GM18508 (cell line): ENCODE measurements around the gene CD7.

Experiments used
- ATAC-seq: cut with Tn5 transposase; IDR thresholded peaks from one replicate; pipeline ENCODE4 v1.9.1; 2021; ENCODE audit warnings: moderate number of reproducible peaks; ENCODE audit not compliant: insufficient read depth, unreplicated experiment

The CD7 gene

DNA sequence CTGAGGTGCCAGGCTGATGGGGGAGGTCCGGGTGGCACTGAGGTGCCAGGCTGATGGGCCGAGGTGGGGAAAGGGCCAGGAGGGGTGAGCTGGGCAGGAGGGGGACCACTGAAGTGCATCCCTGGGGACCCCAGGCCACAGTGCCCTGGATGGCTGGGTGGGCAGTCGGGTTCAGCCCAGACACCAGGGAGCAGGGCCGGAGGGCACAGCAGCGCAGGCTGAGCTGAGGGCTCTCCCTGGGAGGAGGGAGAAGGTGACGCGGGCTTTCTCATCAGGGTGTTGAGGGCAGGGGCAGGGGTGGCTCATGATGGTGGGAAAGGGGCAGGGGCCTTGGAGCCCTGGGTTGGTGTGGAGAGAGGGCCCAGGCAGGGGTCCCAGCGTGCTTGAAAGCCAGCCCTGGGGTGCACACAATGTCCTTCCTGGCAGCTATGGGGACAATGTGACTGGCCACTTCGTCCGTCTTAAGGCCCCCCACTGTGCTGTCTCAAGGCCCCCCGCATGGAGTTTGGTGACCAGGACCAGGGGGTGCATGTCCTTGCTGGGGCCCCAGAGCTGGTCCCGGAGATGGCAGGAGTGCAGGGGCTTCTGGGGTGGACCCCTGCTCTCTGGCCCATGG is 16.0 kb downstream of the CD7 start:
- no peak for ATAC-seq

DNA sequence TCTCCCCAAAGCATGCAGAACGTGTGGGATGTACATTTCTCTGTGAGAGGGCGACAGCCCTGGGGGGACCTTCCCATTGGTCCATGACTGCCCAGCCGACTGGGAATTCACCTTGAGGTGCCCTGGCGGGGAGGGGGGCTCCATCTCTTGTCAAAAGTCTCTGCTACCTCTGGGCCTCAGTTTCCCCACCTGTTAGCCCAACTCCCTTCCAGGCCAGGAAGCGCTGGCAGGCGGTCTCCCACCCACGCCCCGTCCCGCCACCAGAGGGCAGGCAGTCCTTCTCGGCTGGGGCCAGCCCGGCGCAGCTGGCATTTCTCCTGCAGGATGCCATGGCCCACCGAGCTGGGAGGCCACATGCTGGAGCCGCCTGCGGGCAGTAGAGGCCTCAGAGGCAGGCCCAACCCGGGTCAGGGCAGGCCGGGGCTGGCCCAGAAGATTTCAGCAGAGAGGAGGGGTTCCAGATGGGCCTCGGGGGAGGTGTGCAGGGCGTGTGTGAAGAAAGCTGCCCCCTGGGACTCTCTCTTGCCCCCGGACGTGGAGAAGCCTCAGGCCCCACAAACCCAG is 16.6 kb downstream of the CD7 start:
- ATAC-seq, result no peak

DNA sequence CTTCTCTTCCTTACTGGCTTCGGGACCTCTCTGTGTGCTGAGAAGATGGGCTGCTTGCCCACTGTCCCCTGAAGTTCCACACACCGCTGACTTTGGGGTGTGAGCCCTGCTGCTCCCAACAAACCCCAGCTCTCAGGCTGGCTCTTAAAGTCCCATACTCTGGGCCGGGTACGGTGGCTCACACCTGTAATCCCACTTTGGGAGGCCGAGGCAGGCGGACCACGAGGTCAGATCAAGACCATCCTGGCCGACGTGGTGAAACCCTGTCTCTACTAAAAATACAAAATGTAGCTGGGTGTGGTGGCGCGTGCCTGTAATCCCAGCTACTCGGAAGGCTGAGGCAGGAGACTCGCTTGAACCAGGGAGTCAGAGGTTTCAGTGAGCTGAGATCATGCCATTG is 17.2 kb downstream of the CD7 start:
- ATAC-seq, result no peak

DNA sequence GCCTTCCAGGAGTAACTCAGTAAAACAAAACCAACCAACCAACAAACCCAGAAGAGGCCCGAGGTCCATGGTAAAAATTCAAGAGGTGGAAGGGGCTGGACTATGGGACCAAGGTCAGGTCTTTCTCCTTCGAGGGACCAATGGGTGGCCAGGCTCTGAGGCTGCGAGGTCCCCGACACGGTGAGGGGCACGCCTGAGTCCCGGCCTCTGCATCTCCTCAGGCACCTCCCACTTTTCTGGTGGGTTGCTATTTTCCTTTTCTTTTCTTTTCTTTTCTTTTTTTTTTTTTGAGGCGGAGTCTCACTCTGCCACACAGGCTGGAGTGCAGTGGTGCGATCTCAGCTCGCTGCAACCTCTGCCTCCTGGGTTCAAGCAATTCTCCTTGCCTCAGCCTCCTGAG is 18.0 kb downstream of the CD7 start:
- no peak for ATAC-seq

DNA sequence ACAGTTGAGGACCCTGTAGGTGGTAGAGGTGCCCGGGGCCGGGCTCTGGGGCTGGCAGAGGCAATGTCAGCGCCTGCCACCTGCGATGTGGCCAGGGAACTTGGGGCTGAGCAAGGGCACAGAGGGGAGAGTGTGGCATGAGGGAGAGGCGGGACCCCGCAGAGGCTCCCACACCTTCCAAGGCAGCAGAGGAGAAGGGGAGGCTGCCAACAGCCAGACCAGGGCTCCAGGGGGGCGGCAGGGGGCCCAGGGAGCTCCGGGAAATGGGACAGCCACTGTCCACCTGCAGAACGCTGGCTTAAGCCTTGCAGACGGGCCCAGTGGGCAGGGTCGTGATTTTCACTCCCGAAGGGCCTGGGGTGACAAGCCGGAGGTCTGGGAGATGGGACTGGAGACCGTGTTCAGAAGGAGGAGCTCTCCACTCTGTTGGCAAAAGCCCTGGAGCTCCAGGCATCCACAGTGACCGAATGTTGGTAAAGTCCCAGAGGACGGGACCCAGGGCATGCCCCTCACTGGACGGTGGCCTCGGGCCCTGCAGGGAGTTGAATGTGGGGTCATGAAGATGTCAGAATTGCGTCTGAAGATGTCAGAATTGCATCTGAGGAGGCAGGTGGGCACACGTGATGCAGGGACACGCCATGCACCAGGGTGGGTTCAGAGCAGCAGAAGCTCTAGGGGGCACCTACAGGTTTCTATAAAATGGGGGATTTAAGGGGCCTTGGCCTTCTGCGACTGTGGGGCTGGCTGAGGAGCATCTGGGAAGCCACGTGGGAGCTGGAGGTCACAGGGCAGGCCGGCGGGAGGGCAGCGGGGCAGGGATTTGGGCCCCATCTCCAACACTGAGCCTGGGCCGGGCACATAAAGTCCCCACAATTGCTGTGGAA is 18.6 kb downstream of the CD7 start:
- ATAC-seq, result no peak

DNA sequence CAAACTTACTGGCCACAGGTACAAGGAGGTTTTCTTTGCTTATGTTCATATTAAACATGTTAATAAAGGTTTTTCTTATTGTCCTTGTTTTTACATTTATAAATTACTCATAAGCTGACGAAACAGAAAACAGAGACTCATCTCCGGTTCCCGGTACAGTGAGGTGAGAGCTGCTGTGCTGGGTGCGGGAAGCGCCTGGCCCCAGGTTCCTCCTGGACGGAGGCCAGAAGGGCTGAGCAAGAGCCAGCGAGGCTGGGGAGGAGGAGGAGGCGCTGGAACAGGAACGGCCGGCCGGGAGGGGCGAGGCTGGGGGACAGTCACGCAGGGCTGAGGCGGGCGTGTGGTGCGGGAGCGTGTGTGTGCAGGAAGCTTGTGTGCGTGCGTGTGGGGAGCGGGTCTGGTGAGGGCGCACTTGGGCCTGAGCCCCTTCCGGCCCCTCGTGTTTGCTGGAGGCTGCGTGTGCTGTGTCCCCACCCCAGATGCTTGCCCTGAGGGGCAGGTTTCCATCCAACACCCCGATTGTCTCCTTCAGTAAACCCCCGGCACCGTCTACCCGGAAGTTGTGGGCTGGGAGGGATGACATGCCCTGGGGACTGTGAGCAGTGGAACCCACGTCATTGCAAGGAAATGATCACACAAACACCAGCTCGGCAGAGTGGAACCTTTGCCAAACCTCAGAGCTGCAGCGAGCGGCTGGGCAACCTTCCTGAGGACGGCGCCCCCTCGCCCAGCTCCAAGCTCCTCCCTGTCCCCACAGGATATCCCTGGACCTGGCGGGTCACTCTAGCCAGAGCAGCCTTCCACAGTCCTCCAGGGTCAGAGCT is 19.5 kb downstream of the CD7 start:
- no peak for ATAC-seq

DNA sequence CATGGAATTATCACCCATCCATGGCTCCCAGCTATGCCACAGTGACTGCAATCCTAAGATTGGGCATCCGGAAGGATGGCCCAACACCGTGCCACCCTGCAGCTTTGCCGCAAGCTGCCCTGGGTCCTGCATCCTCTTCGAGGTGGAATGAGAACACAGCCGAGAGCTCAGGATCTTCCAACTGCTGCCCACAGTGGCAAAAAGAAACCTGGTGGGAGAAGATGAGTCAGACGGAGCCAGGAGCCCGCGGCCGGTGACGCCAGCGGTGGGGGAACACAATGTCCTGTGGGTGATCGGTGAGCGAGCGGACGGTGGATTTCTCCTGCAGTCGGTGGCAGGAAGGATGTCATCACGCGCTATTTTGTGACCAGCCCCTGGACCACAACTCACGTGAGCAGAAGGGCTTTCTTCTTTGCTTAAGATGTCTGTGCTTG is 20.1 kb downstream of the CD7 start:
- no peak for ATAC-seq

DNA sequence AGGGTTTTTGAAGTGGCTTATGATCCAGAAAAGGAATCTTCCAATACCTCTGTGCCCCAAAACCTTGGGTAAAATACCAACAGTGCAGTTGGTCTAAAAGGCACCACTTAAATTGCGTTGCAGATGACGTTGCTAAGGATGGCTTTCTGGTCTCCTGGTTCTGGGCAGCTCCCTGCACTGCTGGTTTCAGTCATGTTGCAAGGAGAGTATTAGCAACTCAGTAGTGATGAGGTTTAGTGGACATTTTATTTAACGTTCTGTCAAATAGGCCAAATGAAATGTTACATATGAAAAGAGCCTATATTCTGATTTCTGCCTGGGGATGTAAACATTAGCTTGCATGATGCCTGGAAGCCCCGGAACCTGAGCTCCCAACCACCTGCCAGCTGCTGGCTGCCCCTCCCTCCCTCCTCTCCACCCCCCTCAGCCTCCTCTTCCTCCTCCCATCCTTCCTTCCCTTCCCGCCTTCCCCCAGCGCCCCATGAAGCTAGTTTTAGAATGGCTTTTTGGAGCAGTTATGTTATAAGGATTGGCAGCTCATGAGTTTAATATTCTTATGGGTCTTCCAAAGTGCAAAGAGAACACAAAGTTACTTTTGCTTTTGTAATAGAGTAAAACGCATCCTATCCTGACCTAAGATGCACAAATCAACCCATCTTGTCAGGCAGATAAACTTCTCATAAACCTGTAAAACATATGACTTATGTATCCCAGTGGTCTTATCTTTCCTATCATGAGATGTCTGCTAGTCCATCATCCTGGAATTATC is 20.7 kb downstream of the CD7 start:
- no peak for ATAC-seq

DNA sequence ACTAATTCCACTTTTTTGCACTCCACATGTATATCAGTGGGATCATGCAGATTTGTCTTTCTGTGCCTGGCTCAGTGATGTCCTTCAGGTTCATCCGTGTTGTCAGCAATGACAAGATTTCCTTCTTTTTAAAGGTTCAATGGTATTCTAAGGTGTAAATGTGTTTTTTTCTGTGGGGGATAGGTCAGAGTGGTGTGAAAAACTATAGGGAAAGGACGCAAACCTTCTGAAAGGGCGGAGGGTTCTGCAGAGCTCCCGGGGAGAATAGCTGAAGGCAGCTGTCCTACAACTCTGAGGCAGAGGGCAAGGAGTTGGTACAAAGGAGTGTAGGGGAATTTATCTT is 22.0 kb downstream of the CD7 start:
- no peak for ATAC-seq

DNA sequence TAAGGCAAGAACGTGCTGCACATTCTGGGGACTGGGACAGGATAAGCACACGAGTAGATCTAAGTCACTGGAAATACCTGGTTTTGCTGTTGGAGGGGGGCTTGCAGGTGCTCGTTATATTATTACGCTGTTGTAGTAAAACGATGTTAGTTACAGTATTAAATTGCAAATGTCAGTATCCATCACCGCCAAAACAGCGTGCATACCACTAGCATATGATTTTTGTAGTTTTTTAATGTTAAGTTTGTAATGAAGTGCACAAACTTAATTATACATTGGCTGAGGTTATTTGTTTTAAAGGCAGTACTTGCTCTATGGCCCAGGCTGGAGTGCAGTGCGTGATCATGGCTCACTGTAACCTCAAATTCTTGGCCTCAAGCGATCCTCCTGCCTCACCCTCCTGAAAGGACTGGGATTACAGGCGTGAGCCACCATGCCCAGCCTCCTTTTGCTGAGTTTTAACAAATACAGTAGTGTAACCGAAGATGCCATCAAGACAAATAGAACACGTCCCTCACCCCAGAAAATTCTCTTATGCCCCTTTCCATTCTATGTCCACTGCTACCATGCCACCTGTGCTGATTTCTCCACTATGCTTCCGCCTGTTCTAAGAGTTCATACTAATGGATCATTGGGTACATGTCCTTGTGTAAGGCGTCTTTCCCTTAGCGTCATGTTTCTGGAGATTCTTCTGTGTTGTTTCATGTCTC is 23.2 kb downstream of the CD7 start:
- ATAC-seq, result no peak

DNA sequence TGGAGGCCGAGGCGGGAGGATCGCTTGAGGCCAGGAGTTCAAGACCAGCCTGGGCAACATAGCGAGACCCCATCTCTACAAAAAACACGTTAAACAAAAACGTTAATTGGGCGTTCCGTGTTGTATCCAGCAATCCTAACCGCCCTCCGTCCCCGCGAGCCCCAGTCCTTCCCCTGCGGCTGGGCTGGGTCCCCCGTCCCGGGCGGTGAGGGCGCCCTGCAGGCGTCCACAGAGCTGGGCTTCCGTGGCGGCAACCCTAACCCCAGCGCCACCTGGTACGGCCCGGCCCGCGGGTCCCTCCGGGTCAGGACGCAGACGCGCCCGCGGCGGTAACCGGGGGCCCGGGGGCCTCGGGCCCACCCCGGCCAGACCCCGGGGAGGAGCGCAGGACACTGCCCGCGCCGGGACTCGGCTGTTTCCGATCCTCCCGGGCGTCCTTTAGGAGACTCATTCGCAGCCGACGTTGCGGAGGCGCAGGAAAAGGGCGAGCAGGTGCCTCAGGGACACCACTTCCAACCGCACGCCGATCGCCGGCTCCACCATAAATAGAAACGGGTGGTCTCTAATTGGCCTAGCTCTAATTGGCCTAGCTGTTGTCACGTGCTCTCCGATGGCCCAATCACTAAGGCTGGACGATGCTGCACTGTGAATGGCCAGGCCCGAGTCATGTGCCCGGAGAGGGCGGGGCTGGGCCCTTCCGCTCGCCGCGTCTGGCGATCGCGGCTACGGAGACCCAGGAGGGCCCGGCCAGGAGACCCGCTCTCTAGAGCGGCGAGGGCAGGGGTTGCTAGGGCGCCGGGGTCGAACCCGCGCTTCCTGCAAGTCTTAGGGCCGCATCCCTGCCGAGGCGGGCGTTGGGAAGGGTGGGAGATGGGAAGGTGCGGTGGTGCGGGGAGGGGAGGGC is 24.9 kb downstream of the CD7 start:
- ATAC-seq, result peak; percentile 69

DNA sequence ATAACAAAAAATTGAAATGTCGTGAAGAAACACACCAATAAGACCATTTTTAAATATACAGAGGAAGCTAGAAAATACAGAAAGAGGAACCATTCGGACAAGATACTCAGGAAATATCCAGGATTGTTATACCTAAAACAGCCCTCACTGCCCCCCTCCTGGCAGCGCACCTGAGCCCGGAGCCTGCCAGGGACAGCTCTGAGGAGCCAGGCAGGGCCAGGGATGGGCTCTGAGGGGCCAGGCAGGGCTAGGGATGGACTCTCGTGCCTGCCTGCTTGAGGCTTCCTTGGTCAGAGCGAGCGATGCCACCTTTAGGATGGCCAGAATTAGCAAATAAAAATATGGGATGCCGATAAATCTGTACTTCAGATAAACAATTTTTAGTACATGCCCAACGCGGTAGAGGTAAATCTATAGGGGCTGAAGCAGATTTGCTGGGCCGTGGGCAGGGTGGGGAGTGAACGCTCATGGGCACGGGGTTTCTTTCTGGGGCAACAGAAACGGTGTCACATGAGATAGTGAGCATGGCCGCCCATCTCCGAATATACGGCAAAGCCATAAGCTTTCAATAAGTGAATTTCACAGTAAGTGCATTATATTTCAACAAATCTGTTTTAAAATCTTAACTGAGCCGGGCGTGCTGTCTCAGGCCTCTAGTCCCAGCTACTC is 25.7 kb downstream of the CD7 start:
- ATAC-seq, result no peak

DNA sequence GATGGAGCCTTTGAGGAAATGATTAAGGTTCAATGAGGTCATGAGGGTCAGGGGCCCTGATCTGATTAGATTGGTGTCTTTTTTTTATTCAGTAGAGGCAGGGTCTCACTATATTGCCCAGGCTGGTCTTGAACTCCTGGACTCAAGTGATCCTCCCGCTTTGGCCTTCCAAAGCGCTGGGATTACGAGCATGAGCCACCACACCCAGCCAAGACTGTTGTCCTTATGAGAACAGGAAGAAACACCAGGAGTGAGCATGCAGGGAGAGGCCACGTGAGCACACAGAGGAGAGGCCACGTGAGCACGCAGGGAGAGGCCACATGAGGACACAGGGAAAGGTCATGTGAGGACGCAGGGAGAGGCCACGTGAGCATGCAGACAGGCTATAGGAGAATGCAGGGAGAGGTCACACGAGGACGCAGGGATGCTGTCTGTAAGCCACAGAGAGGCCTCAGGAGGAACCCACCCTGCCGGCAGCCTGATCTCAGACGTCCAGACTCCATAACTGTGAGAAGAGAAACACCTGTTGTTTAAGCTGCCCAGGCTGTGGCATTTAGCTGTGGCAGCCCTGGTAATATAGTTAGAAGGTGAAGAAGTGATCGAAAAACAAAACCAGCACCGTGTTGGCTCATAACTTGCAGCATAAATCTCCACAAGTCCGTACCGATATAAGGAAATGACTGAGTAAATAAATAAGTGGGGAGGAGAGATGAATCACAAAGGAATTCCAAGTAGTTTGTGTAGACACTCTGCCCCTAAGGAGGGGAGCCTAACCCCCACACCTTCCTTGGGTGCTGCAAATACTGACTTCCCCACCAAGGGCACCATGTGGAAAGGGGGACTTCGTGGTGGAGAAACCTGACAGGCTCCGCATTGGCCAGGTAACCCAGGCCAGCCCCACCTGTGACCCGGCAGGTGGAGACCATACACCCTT is 29.3 kb downstream of the CD7 start:
- ATAC-seq, result no peak

DNA sequence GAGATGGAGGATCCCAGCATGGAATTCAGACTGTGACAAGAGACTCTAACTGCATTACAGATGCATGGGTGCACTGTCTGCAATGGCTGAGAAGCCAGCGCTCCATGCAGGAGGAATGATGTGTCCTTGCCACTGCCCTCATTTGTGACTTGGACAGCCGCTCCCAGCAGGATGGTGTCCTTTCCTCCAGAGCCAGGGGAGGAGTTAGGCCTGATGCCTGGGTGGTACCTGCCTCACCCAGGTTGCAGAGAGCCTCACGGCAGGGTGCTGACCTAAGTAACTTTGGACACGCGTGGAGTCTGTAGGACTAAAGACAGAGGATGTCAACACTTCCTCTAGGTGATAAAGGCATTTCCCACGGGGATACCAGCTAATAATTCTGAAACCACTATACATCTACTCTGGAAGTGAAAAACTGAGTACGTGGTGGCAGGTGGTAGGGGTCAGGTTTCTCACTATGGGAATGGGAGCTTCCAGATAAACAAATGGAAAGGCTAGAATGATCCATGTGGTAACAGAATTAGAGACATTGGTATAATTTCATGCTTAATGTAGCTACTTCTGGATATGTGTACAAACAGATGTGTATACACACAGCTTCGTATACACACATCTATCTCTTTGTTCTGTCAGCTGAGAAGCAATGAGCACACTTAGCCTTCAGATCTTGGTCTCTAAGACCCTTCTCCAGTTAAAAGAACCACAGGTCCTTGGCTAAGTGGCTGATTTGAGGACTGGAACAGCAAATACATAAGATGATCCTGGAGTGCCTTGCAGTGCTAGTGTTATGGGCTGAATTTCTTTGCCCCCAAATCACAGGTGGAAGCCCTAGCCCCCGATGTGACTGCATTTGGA is 30.2 kb downstream of the CD7 start:
- ATAC-seq, result no peak

DNA sequence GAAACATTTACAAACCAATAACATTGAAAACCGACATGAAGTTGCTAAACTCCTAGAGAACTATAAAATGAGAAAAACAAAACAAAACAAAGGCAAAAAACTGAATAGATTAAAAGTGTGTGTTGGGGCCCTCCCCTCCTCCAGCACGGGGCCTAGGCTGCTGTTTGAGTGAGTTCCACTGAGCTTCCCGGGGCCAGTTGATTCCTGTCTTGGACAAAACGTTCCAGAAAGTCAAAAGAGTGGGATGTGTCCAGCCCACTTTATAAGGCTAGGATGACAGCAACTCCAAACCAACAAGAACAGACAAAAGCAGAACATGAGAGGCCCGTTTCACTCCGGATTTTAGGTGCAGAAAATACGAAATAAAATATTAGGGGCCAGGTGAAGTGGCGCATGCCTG is 32.3 kb downstream of the CD7 start:
- ATAC-seq, result no peak

DNA sequence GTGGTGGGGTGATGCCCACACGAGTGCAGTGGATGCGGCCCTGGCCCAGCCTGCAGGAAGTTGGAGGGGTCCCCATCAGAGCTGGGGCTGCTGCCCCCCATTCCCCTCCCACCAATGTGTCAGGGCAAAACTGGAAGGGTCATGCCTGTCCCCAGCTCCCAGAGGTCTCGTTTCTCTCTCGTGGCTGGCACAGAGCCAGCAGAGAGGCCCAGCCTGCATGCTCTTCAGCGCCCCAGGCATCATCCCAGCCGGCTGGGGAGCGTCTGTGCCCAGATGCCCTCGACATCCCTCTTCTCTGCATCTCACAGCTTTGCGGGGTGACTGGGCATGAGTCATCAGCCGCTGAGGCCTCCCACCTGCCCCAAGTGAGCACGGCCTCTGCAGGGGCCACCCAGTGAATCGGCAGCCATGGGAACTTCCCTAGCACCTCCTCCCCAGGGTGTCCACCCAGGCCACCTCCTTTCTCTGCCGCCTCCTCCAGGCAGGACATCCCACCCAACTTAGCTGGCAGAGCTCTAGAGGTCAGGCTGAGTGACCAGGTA is 34.1 kb downstream of the CD7 start:
- ATAC-seq, result no peak
